GM19455 (cell line): Measurements from ENCODE around the gene TMC1.
"Not testable (repeated sequence)": the region's sequence is repeated elsewhere in the genome, so short reads cannot be mapped to it uniquely, and the experiment has no call there.

Experiments
- ATAC-seq: cut with Tn5 transposase; IDR thresholded peaks from one replicate; pipeline ENCODE4 v1.9.1; 2021; ENCODE audit not compliant: unreplicated experiment

TMC1 gene

GRCh38 chr9:72521416-72521815, at the start of gene TMC1:
Gene TMC1, plus strand, starts transcription at chr9:72521608. Its CDS starts 127,041 bp downstream, at chr9:72648649.
- ATAC-seq: not testable (repeated sequence)

GRCh38 chr9:72473474-72474261, 47.7 kb upstream of the TMC1 start:
- peak; percentile 74 for ATAC-seq

- ATAC-seq: no peak
These were observed 46.7 kb upstream of the TMC1 start for GRCh38 chr9:72474676-72475075.

- no peak for ATAC-seq
These were observed 45.3 kb upstream of the TMC1 start for GRCh38 chr9:72476100-72476499.

GRCh38 chr9:72476617-72477437, 44.6 kb upstream of the TMC1 start:
- no peak for ATAC-seq

GRCh38 chr9:72477930-72478518, 43.4 kb upstream of the TMC1 start:
- no peak for ATAC-seq

- ATAC-seq: no peak
These were observed 42.4 kb upstream of the TMC1 start for GRCh38 chr9:72478966-72479365.

- not testable (repeated sequence) for ATAC-seq
These were observed 41.1 kb upstream of the TMC1 start for GRCh38 chr9:72480261-72480660.

GRCh38 chr9:72480921-72481320, 40.5 kb upstream of the TMC1 start:
- ATAC-seq: no peak

GRCh38 chr9:72485821-72486593, 35.4 kb upstream of the TMC1 start:
- ATAC-seq: no peak

- no peak for ATAC-seq
These were observed 34.8 kb upstream of the TMC1 start for GRCh38 chr9:72486594-72486955.

GRCh38 chr9:72487665-72488064, 33.7 kb upstream of the TMC1 start:
- not testable (repeated sequence) for ATAC-seq

GRCh38 chr9:72489986-72490385, 31.4 kb upstream of the TMC1 start:
- ATAC-seq: no peak

GRCh38 chr9:72491242-72491641, 30.2 kb upstream of the TMC1 start:
- ATAC-seq: no peak

GRCh38 chr9:72494051-72494450, 27.4 kb upstream of the TMC1 start:
- no peak for ATAC-seq

- ATAC-seq: no peak
These were observed 23.9 kb upstream of the TMC1 start for GRCh38 chr9:72497447-72498046.

- ATAC-seq: no peak
These were observed 14.8 kb upstream of the TMC1 start for GRCh38 chr9:72506615-72507014.

GRCh38 chr9:72509053-72509452, 12.4 kb upstream of the TMC1 start:
- ATAC-seq: no peak

GRCh38 chr9:72509635-72510034, 11.8 kb upstream of the TMC1 start:
- ATAC-seq: peak; percentile 92

GRCh38 chr9:72521011-72521410, 397 bp upstream of the TMC1 start:
- not testable (repeated sequence) for ATAC-seq
